DMS53 treated with DMSO at 0.1 percent for 48 hours (cell line): ENCODE data around the gene SLC35A5.
"Not testable (repeated sequence)": the region's sequence is repeated elsewhere in the genome, so short reads cannot be mapped to it uniquely, and the experiment has no call there.

Experiments used
- DNase-seq: peaks from one replicate; lab custom pipeline; 2025; ENCODE audit not compliant: unreplicated experiment; lab: John Stamatoyannopoulos, UW

Gene SLC35A5, protein sequence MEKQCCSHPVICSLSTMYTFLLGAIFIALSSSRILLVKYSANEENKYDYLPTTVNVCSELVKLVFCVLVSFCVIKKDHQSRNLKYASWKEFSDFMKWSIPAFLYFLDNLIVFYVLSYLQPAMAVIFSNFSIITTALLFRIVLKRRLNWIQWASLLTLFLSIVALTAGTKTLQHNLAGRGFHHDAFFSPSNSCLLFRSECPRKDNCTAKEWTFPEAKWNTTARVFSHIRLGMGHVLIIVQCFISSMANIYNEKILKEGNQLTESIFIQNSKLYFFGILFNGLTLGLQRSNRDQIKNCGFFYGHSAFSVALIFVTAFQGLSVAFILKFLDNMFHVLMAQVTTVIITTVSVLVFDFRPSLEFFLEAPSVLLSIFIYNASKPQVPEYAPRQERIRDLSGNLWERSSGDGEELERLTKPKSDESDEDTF

DNA sequence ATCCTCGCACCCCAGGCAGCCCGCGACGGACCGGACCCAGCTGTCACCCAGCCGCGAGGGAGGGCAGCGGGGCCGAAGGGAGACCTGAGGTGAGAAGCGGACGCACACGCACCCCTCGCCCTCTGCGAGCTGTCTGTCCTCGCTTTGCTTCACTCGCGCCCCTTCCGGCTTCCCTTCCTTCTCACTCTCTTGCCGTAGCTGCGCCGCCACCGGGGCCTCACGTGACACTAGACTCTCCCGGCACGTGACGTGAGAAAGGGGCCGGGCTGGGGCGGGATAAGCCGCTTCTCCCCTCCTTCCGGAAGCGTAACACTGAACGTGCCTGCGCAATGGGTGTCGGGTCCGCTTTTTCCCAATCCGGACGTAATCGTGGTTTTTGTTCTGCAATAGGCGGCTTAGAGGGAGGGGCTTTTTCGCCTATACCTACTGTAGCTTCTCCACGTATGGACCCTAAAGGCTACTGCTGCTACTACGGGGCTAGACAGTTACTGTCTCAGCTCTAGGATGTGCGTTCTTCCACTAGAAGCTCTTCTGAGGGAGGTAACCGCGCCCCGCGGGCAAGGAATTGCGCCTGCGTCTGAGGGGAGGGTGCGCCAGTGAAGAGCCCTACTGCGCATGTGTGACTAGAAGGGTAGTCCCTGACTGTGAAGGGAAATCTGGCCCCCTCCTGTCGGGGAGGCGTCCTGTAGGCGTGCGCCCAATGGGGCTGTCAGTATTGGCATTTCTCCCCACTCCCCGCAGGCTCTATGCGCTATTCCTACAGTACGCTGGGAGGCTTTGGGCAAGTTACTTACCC lies at the start of gene SLC35A5, which contains the start of gene ATG3:
TSS of gene SLC35A5 (plus strand) at position 312 of the 796 bp plus-strand sequence. CDS start 1,359 bp downstream, outside the sequence.
TSS of gene ATG3 (minus strand) at position 229 of the 796 bp plus-strand sequence. CDS start 434 bp downstream, outside the sequence.
- peak; percentile 96 for DNase-seq

- no peak for DNase-seq
Measured at GRCh38 chr3:112512320-112512719, 49.5 kb upstream of the SLC35A5 start.

DNA sequence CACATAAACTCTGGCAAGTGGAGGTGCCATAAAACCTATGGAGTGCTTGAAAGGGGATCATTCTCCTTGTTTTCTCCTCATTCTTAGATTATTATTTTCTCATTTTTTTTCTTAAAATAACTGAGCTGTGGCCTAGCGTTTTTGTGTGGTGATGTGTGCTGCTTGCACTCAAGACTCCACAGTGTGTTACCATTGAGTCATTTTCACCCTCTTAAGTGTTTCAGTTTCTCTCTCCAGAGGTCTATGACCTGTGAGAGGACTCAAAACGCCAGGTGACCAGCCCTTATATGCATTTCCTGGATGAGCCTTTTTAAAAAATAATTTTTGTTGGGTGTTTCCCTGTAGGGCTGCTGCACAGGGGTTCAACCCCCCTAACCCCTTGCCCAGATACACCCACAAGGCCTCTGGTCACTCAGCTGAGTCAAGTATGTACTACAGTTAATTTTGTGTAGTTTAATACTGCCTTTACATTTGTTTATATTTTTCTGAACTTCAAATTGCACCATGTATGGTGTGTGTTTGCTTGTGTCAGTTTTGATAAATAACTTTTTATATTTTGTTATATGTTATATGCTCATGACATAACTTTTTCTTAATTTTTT lies 47.2 kb upstream of the SLC35A5 start:
- DNase-seq, result no peak

- DNase-seq, result not testable (repeated sequence)
Measured at GRCh38 chr3:112518970-112519369, 42.9 kb upstream of the SLC35A5 start.

DNA sequence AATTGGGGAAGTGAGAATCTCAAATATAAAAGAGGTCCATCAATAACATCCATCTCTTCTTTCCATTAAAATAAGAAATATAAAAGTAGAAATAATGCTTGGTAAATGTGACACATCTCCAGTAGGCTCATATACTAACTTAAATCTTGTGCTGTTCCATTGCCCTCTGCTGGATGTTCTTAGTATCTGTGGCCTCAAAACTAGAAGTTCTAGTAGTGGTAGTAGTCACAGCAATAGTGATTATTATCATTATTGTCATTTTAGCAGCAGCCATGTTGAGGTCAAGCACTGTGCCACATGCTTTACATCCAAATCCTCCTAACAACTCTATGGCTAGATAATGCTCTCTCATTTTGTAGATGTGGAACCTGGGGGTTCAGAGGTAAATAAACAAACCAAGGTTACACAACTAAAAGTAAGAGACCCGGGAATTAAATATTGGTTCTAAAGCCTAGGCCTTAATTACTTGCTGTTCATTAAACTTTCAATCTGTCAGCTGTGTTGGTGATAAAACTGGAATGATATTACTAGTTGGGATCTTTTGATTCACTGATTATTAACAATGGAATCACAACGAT lies 42.3 kb upstream of the SLC35A5 start:
- peak; percentile 54 for DNase-seq

DNA sequence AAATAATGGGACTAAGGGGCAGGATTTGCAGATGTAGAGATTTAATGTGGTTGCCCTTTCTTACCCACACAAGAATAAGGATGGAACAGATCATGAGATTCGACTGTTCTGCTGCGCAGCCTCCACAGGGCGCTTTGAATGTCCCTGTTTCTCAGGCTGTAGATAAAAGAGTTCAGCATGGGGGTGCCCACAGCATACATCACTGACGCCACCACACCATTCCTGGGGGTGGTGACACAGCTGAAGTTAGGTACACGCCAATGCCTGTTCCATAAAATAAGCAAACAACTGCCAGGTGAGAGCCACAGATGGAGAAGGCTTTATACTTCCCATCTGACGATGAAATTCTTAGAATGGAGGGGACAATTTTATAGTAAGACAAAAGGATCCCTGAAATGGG lies 37.7 kb upstream of the SLC35A5 start:
- DNase-seq, result not testable (repeated sequence)

- DNase-seq, result no peak
Measured at GRCh38 chr3:112530573-112530972, 31.3 kb upstream of the SLC35A5 start.

DNA sequence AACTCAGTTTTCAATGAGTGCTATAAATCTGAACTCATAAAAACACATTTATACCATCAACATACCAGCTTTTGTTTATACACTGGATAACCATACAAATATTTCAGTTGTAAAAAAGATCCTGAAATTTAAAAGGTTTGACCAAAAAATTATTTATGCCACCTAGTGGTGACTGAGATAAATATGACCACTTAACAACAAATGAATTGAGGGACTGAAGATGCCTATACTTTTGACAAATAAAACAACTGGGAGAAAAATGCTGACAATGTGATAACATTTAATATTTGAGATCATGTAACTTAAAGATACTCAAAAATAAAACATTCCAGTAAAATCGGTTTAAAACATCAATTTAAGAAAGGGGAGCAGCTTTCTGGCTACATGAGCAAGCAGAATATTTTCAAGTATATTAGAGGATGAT lies 30.5 kb upstream of the SLC35A5 start:
- DNase-seq, result peak; percentile 2

DNA sequence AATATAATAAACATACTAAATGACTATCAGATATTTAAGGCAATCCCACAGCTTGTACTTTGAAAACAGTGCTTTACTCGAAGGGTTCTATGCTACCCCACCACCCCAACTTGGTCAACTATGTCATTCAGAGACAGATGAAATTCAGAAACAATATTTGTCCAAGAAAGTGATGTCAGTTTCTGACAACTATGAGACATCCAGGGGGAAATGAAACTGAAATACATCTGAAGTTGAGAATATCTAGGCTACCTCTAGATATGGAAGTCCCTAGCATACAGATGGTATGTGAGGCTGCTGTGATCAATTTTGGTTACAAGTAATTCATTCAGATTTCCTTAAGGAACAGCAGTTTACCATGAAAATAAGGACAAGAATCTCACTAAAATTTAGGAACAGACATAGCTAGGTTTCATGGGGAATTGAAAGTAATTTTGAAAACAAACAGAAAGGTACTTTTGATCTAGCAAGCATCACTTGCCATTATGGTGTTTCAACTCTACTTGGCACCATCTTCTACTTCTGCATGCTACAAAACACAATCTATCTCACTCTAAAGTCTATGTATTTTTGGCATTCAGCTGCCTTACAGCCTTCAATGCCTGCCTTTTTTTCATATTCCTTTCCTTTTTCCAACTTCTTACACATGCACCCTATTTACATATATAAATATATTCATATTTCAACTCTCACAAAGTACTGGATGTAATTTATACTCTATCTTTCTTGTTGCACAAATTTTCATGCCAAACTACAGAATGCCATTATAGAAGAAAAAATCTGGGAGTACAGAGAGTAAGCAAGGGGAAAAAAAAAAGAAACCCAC lies 21.8 kb upstream of the SLC35A5 start:
- no peak for DNase-seq

GRCh38 chr3:112546216-112546759 lies 15.6 kb upstream of the SLC35A5 start:
- DNase-seq, result no peak

GRCh38 chr3:112550859-112551258 lies 11.0 kb upstream of the SLC35A5 start:
- DNase-seq, result no peak

- DNase-seq, result no peak
Measured at GRCh38 chr3:112555535-112556170, 6.2 kb upstream of the SLC35A5 start.

DNA sequence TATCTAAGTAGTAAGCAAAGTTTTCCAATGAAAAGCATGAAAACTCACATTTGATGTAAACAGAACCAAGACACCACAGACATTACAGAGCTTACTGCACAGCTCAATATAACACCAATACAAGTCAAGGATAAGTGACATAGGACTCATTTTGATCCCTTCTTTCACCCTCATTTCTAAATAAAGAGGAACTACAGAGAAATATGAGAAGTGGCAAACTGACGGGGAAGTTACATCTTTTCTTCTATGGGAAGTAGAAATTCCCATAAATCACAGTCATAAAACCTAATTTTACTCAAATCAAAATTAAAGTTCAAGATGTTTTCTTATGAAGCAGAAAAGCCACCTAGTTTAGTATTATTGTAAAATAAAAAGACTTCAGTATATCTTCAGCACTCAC lies 3.9 kb upstream of the SLC35A5 start:
- no peak for DNase-seq

GRCh38 chr3:112560307-112560706 lies 1.5 kb upstream of the SLC35A5 start:
- no peak for DNase-seq

GRCh38 chr3:112560721-112561483 lies 943 bp upstream of the SLC35A5 start:
- peak; percentile 41 for DNase-seq

DNA sequence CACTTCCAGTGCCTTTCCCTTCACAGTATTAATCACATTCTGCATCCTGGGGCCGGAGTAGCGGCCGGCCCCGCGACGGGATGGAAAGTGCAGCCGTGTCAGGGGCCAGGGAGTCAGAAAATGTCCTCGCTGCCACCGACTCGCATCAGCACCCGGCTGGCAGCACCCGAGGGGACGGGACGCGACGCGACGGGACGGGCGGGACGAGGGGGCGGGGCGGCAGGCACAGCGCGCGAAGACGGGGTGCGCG lies 436 bp upstream of the SLC35A5 start:
- DNase-seq, result no peak

GRCh38 chr3:112564247-112564939 lies 2.5 kb downstream of the SLC35A5 start:
- not testable (repeated sequence) for DNase-seq

DNA sequence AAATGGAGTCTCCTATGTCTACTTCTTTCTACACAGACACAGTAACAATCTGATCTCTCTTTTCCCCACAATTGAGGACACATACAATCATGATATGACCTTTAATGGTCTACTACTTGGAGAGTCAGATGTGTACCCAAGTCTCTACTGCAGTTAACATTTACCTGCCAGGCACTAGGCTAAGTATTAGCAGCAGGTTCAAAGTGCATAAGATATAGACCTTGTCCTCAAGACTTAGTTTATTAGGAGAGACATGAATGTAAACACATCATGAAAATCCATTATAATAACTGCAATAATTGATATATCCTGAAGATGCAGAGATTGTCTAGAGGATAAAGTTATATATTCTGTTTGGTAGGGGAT lies 3.1 kb downstream of the SLC35A5 start:
- DNase-seq, result no peak

DNA sequence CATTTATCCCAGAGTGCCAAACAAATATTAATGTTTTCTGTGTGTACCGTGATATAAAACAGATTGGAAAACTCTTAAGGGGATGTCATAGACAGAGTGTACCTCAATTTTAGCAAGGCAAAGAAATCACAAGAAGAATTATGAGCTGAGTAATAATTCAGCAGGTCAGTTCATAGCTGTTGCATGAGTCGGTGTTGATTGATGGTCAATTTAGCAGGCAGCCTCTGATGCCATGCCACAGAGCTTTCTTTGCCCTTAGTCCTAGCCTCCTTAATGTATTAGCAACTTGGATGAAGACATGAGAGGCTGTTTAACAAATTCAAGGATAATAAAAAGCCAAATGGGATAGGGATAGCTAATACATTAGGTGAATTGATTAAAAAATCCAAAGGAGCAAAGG lies 6.8 kb downstream of the SLC35A5 start:
- no peak for DNase-seq
